NCI-H345 treated with DMSO at 0.1 percent for 48 hours (cell line): Measurements from ENCODE around the gene PCLAF.
"Not testable (repeated sequence)": the region's sequence is repeated elsewhere in the genome, so short reads cannot be mapped to it uniquely, and the experiment has no call there.

Source experiments
- DNase-seq: peaks from one replicate; lab custom pipeline; 2025; ENCODE audit not compliant: unreplicated experiment; lab: John Stamatoyannopoulos, UW

Gene PCLAF

GRCh38 chr15:64326458-64326857 lies 54.8 kb downstream of the PCLAF start:
- not testable (repeated sequence) for DNase-seq

DNA sequence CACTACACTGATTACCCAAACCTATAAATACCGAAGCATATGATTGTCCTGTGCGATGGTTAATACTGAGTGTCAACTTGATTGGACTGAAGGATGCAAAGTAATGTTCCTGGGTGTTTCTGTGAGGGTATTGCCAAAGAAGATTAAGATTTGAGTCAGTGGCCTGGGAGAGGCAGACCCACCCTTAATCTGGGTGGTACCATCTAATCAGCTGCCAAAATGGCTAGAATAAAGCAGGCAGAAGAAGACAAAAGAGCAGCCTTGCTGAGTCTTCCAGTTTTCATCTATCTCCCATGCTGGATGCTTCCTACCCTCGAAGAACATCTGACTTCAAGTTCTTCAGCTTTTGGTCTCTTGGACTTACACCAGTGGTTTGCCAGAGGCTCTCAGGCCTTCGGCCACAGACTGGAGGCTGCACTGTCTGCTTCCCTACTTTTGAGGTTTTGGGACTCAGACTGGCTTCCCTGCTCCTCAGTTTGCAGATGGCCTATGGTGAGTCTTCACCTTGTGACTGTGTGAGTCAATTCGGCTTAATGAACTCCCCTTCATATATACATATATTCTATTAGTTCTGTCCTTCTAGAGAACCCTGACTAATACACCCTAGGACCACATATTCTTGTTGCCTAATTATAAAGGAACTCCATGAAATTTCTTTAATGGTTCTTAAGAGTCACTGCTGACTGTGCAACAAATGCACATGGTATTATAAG lies 56.9 kb downstream of the PCLAF start:
- DNase-seq, result no peak

GRCh38 chr15:64315216-64315615 lies 66.0 kb downstream of the PCLAF start:
- DNase-seq, result no peak

GRCh38 chr15:64314456-64314855 lies 66.8 kb downstream of the PCLAF start:
- DNase-seq, result no peak
